T follicular helper cell (primary cell): Measurements from ENCODE around the gene GBA2.
A peak's percentile ranks its signal among the peaks of the same experiment; 100 is the strongest.

Experiments used
- DNase-seq: peaks from one replicate; pipeline ENCODE4 v3.0.0-alpha.2; 2020; ENCODE audit warnings: low read depth

The GBA2 gene

DNA sequence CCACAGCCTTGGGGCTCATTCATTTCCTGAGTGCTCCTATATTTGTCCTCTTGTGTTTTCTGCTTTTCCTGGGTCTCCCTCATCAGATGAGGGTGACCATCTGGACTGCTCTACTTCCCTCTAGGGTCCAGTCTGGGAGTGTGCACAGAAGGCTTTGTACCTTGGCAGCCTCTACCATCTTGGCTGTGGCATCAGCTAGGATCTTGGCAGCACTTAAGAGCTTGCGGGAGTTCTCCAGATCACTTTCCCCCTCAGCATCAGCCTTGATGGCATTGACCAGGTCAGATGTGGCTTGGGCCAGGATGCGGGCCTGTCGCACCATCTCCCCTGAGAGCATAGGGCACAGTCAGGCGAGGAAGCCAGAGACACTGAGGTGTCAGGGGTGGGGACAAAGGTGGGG, 32.8 kb downstream of the GBA2 start:
- no peak for DNase-seq

GRCh38 chr9:35714579-35715252, 34.3 kb downstream of the GBA2 start:
- no peak for DNase-seq

GRCh38 chr9:35714123-35714522, 34.9 kb downstream of the GBA2 start:
- DNase-seq = no peak

DNA sequence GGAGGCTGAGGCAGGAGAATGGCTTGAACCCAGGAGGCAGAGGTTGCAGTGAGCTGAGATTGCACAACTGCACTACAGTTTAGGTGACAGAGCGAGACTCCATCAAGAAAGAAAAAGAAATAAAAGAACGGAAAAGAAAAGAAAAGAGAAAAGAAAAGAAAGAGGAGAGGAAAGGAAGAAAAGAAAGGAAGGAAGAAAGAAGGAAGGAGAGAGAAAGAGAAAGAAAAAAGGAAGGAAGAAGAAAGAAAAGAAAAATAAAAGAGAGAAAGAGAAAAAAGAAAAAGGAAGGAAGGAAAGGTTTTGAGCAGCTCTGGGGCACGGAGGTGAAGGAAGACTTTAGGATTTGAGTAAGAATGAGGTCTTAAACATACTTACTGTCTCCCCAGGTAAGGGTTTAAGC, 35.5 kb downstream of the GBA2 start:
- DNase-seq = no peak

GRCh38 chr9:35712762-35713400, 36.1 kb downstream of the GBA2 start:
- DNase-seq = no peak

DNA sequence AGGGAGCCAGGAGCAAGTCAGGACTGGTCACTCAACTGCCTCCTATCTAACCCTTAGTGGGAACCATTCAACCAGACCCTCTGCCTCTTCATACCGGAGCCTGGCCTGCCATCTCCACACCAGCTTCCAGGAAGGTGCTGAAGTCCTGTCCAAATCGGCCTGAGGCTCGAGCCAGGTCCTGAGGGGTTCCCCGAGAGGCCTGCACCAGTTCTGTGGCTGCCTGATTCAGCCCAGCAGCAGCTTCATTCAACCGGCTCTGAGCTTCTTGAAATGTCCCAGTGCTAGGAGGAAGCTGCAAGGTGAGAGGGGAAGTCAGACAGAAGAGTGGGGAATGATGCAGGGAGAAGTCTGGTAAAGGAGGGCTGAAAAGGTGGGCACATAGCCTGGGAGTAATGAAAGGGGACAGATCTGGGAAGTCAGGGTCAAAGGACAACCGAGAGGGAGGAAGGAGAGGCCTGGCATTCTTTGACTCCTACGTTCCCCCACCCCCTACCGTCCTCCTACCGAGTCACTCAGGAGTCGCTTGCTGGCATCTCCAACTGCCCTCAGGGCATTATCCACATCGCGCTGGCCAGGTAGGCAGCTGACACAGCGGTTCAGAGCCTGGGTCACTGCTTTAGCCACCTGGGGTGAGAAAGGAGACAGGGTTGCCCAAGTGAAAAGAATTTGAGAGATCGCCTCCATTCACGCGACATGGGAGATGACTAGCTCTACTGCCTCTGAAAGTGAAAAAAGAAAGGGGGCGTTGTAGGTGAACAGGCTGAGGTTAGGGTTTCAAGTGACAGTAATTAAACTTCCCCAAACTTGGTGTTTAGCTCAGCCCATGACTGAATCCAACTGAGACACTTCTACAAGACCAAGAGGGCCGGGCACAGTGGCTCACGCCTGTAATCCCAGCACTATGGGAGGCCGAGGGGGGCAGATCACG, 37.3 kb downstream of the GBA2 start:
- no peak for DNase-seq

- no peak for DNase-seq
These were observed 38.1 kb downstream of the GBA2 start for GRCh38 chr9:35710818-35711500.

GRCh38 chr9:35708146-35708545, 40.9 kb downstream of the GBA2 start:
- no peak for DNase-seq

GRCh38 chr9:35706951-35707350, 42.1 kb downstream of the GBA2 start:
- no peak for DNase-seq

- no peak for DNase-seq
These were observed 43.1 kb downstream of the GBA2 start for GRCh38 chr9:35705836-35706430.

- DNase-seq = no peak
These were observed 43.7 kb downstream of the GBA2 start for GRCh38 chr9:35705372-35705771.

- DNase-seq = no peak
These were observed 44.9 kb downstream of the GBA2 start for GRCh38 chr9:35703906-35704672.

DNA sequence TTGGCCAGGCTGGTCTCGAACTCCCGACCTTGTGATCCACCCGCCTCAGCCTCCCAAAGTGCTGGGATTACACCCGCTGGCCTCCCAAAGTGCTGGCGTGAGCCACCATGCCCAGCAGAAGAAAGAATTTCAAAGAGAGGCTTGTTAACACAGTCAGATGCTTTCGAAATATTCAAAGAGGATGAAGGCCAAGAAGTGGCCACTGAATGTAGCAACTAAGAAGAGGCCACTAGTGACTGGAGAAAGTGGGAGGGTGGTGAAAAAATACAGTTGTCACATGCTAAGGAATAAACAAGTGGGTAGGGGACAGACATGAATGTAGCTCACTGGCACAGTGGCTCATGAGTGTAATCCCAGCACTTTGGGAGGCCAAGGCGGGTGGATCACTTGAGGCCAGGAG, 46.3 kb downstream of the GBA2 start:
- no peak for DNase-seq

GRCh38 chr9:35700942-35701341, 48.1 kb downstream of the GBA2 start:
- DNase-seq = no peak

- DNase-seq = no peak
These were observed 49.0 kb downstream of the GBA2 start for GRCh38 chr9:35700031-35700430.

DNA sequence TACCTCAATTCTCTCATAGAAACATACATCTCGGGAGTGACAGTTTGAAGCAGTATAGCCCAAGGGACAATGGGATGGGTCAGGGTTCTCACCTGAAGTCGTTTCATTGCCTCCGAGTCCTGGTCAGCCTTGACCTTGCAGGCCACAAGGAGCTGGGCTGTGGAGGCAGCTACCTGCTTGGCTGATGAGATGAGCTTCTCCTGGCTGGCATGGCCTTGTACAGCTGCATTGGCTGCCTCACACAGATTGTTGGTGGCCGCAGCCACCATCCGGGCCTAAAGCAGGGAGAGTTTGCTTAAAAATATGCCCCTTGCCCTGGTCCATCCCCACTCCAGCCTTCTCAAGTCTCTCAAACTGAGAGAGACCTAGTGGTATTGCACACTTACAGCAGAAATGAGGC, 50.8 kb downstream of the GBA2 start:
- no peak for DNase-seq

DNA sequence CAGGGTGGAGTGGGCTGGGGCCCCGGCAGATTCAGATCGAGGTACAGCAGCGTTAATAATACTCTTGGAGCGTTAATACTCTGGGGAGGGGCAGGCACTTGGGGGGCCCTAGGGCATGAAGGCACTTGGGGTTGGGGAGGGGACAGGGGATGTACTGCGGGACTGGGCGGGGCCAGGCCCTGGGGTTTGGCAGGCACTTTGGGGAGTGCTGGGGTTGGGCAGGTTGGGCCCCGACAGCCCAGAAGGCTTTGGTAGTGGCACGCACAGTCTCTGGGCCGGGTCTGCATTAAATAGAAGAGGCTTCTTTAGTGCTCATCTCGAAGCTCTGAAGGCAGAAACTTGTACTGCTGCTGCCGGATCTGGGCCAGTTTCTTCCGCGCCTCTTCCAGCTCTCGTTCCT, 51.5 kb downstream of the GBA2 start:
- DNase-seq = no peak

GRCh38 chr9:35696520-35697215, 52.4 kb downstream of the GBA2 start:
- peak; percentile 28 for DNase-seq

DNA sequence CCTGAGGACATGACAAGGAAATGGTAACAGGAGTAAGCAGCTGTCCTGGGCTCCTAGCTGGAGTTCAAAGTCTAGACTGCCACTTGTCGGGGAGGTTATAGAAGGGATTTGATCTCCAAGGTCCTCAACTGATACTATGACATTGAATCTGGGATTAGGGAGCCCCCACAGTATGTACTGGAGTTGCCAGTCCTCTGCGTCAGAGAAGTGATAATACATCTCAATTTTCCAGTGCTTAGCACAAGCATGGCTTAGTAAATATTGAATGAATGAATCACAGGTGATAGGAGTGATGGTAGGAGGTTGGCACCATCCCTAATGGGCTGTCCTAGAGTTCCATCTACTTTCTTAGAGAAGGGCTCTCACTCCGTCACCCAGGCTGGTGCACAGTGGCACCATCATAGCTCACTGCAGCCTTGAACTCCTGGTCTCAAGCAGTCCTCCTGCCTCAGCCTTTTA, 53.1 kb downstream of the GBA2 start:
- DNase-seq = no peak

GRCh38 chr9:35691757-35692301, 57.2 kb downstream of the GBA2 start:
- no peak for DNase-seq
